Thoracic aorta (tissue), 2 donors: ENCODE results near the gene PHF14. TPM values are rescaled to one million over a fixed set of nuclear protein-coding genes. Genes with fewer than 3 reads are reported as not detected.
"Not testable (repeated sequence)": the region's sequence is repeated elsewhere in the genome, so short reads cannot be mapped to it uniquely, and the experiment has no call there.

ENCODE experiments used
- ATAC-seq: fragments of 150-250 bp; one replicate; pipeline ENCODE4 v1.8.0; 2017; ENCODE audit warnings: low read depth; ENCODE audit not compliant: insufficient number of reproducible peaks, low FRiP score
- DNase-seq: peaks from one replicate; pipeline ENCODE4 v3.0.0-alpha.2; 2020; ENCODE audit warnings: low spot score
- H3K27ac ChIP-seq, 2 donors: fragments of 200-600 bp; sonication (generic); 1 replicate in 1 of 2; 2 replicates in 1 of 2; pipeline ENCODE4 v1.5.1; 2016; ENCODE audit warnings: mild to moderate bottlenecking in 2 of 2, moderate library complexity in 2 of 2
- H3K27me3 ChIP-seq: fragments of 200-600 bp; sonication (generic); replicated peaks from 2 replicates; pipeline ENCODE4 v1.6.0; 2016; ENCODE audit warnings: mild to moderate bottlenecking; ENCODE audit not compliant: insufficient read depth
- H3K36me3 ChIP-seq: fragments of 200-600 bp; sonication (generic); one replicate; pipeline ENCODE4 v1.5.1; 2016
- H3K4me1 ChIP-seq, 2 donors: fragments of 200-600 bp; sonication (generic); 1 replicate in 1 of 2; 2 replicates in 1 of 2; pipeline versions ENCODE4 v1.5.1 to v1.6.0; 2016; ENCODE audit warnings: low read depth in 2 of 2, mild to moderate bottlenecking in 1 of 2; ENCODE audit not compliant: control insufficient read depth in 1 of 2
- H3K4me3 ChIP-seq: fragments of 200-600 bp; sonication (generic); 2 replicates; pipeline ENCODE4 v1.5.1; 2016; ENCODE audit warnings: mild to moderate bottlenecking
- H3K9me3 ChIP-seq: fragments of 200-600 bp; sonication (generic); 2 replicates; pipeline ENCODE4 v1.5.1; 2016
- CTCF ChIP-seq: fragments of 200-600 bp; sonication (generic); IDR thresholded peaks from one replicate; pipeline ENCODE4 v1.5.1; 2019; ENCODE audit warnings: antibody characterized with exemption
- total RNA-seq, 2 donors: library from RNA; depleted of rRNA; stranded (reverse); fragments of >200 nt; gene quantifications; one replicate each; pipeline versions ENCODE4 v1.1.0 to v1.2.3, GENCODE V29; 2016

PHF14 gene
- total RNA-seq, 2 donors from 2014 or later: 26.5 to 46.1 TPM

- Histone ChIP-seq H3K27ac (no peak overlapping the region), H3K27me3 (no peaks in the 10 kb centered on the region), H3K36me3 (no peaks in the 10 kb centered on the region), H3K4me3 (no peak overlapping the region), H3K9me3 (no peaks in the 10 kb centered on the region), H3K4me1 (no peaks in the 10 kb centered on the region)
- TF ChIP-seq CTCF: no peak
- DNase-seq (no peak), ATAC-seq (no peak)
Measured at GRCh38 chr7:10950494-10950893, 23.2 kb upstream of the PHF14 start.

GRCh38 chr7:10950974-10951578, 22.6 kb upstream of the PHF14 start:
- DNase-seq, ATAC-seq, H3K36me3 ChIP-seq, H3K9me3 ChIP-seq, H3K27ac ChIP-seq, H3K4me1 ChIP-seq, H3K27me3 ChIP-seq, H3K4me3 ChIP-seq: not testable (repeated sequence)

- ATAC-seq: no peak
Measured at GRCh38 chr7:10952588-10952987, 21.1 kb upstream of the PHF14 start.

GRCh38 chr7:10953078-10953750, 20.5 kb upstream of the PHF14 start:
- ATAC-seq, DNase-seq, H3K27me3 ChIP-seq, H3K4me3 ChIP-seq, H3K36me3 ChIP-seq, H3K9me3 ChIP-seq, H3K4me1 ChIP-seq, H3K27ac ChIP-seq: not testable (repeated sequence)

More at GRCh38 chr7:10952588-10952987, 21.1 kb upstream of the PHF14 start:
- Histone ChIP-seq H3K36me3 (no peaks in the 10 kb centered on the region), H3K4me3 (no peak overlapping the region), H3K27ac (no peak overlapping the region), H3K4me1 (no peaks in the 10 kb centered on the region), H3K27me3 (no peaks in the 10 kb centered on the region), H3K9me3 (no peaks in the 10 kb centered on the region)
- no peak for DNase-seq
- no peak for TF ChIP-seq CTCF

- no peak overlapping the region for H3K4me3 ChIP-seq
- no peaks in the 10 kb centered on the region for H3K4me1 ChIP-seq
- H3K9me3 ChIP-seq: no peaks in the 10 kb centered on the region
- ATAC-seq (no peak), DNase-seq (no peak)
- H3K27ac ChIP-seq: no peak overlapping the region
- TF ChIP-seq CTCF: no peak
- H3K36me3 ChIP-seq: no peaks in the 10 kb centered on the region
- no peaks in the 10 kb centered on the region for H3K27me3 ChIP-seq
Measured at GRCh38 chr7:10956528-10956927, 17.1 kb upstream of the PHF14 start.

- DNase-seq, H3K4me3 ChIP-seq, ATAC-seq, H3K4me1 ChIP-seq, H3K36me3 ChIP-seq, H3K9me3 ChIP-seq, H3K27ac ChIP-seq, H3K27me3 ChIP-seq: not testable (repeated sequence)
Measured at GRCh38 chr7:10960242-10960641, 13.4 kb upstream of the PHF14 start.

- not testable (repeated sequence) for H3K4me3 ChIP-seq, H3K36me3 ChIP-seq, DNase-seq, H3K4me1 ChIP-seq, H3K9me3 ChIP-seq, ATAC-seq, H3K27me3 ChIP-seq, H3K27ac ChIP-seq
Measured at GRCh38 chr7:10965016-10965415, 8.7 kb upstream of the PHF14 start.
